ENCODE results near the gene ELMO1. TPM values are rescaled to one million over a fixed set of nuclear protein-coding genes. Genes with fewer than 3 reads are reported as not detected.

Gene ELMO1
- polyA plus RNA-seq, 1 donor from 2014 or later, result 86.5 TPM

DNA sequence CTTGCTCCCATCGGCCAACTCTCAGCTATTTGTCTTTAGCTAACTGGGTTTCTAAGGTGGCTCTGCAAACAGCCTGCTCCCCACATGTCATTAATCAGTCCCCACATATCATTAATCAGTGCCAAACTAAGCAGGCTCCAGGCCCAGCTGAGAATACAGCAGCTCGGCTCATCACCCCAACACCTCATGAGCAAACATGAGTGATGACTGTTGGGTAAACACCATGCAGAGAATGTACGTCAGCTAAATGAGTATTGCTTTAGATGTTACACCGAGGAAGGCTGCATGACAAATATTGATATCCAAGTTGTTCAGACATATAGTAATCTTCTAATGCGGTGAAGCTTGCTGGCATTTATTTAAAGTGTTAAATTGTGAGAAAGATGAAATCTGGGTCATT is 536.9 kb downstream of the ELMO1 start:
- H3K27me3 Mint-ChIP-seq, result no peaks in the 10 kb centered on the region
- H3K27ac Mint-ChIP-seq, result peak overlapping the region in 1 of 3 donors; percentile 1
- peaks cover 10% of the 10 kb centered on the region for H3K36me3 Mint-ChIP-seq
- H3K4me3 Mint-ChIP-seq, result no peak overlapping the region
- no peaks in the 10 kb centered on the region for H3K9me3 Mint-ChIP-seq
- peaks cover 0 to 4% (median 3%) of the 10 kb centered on the region in 3 donors for H3K4me1 Mint-ChIP-seq

DNA sequence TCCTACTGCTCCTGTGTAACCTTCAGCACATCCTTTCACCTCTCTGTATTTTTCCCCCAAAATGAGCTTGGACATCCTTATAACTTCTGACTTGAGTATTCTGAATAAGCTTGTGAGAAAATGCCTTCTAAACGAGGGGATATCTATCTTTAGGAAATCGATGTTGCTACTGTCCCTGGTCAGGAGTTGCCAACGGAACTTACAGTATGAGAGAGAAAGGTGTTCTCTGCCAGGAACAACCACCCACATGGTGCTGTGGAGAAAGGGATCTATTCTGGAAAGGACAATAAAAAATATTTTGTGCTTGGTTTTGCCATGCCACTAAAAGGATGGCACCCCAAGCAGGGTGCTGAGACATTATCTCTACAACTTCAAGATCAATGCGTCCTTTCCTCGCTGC is 537.8 kb downstream of the ELMO1 start:
- H3K9me3 Mint-ChIP-seq, result no peaks in the 10 kb centered on the region
- peaks cover 0 to 6% (median 3%) of the 10 kb centered on the region in 3 donors for H3K4me1 Mint-ChIP-seq
- no peak overlapping the region for H3K27ac Mint-ChIP-seq
- H3K36me3 Mint-ChIP-seq, result peaks cover 11% of the 10 kb centered on the region
- no peak overlapping the region for H3K4me3 Mint-ChIP-seq
- no peaks in the 10 kb centered on the region for H3K27me3 Mint-ChIP-seq

DNA sequence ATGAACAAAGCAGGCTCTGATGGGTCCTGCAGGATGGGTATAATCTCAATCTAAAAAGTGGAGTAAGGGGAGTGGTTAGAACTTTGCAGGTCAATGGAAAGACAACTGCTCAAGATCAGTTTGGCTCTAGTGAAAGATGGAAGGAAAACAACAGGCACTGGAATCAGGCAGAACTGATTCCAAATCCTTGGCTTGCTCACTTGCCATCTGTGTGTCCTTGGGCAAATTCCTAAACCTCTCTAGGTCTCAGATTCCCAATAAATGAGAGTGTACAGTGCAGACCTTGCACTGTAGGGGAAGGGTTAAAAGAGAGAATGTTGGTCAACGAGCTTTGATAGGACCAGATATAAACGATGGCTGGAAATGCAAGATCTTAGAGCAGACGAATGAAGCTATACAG is 538.3 kb downstream of the ELMO1 start:
- no peaks in the 10 kb centered on the region for H3K9me3 Mint-ChIP-seq
- H3K27me3 Mint-ChIP-seq, result no peaks in the 10 kb centered on the region
- H3K27ac Mint-ChIP-seq, result no peak overlapping the region
- H3K4me3 Mint-ChIP-seq, result no peak overlapping the region
- peaks cover 0 to 6% (median 3%) of the 10 kb centered on the region in 3 donors for H3K4me1 Mint-ChIP-seq
- H3K36me3 Mint-ChIP-seq, result peaks cover 12% of the 10 kb centered on the region

DNA sequence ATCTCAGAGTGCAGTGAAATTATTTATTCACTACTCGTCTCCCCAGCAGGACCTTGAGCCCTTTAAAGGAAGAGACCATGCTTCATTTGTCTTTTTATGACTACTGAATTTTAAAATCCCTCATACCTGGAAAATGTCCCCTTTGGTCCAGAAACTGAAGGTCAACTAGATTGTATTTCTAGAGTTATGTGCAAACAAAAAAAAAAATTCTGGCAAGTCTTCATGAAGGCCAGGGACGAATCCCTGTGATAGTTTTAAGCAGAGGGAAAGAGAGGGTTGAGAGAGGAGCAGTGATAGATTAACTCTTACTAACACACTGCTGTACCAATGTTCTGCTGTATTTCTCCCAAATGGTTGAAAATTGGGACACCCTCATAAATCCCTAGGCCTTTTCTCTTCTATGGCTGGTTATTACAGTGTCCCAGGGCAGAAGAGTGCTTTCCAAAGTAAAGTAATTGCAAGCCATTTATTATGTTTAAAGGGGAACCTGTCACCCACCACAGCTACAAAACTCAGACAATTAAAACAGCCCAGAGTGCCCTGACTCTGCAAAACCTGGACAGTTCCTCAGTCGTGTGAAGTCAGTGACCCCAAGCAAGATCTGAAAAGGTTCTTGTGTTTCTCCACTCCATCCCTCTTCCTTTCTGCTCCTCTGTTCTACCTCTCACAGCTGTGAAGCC is 541.6 kb downstream of the ELMO1 start:
- Mint-ChIP-seq H3K4me3 (no peak overlapping the region), H3K4me1 (peaks cover 0 to 9% (median 7%) of the 10 kb centered on the region in 3 donors), H3K9me3 (no peaks in the 10 kb centered on the region), H3K36me3 (peaks cover 17% of the 10 kb centered on the region), H3K27ac (no peak overlapping the region), H3K27me3 (no peaks in the 10 kb centered on the region)

DNA sequence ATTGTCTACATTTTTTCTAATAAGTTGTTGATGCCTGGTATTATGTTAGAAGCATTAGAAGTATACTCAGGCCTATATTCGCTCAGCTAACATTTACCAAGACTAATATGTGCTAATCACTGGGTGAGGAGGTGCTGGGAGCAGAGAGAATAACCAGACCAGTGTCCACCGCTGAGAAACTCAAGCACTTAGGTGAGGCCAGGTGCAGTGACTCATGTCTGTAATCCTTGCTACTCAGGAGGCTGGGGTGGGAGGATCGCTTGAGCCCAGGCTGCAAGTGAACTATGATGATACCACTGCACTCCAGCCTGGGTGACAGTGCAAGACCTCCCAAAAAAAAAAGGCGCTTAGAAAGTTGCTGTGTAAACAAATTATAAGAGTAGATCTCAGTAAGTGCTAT is 542.2 kb downstream of the ELMO1 start:
- H3K27me3 Mint-ChIP-seq, result no peaks in the 10 kb centered on the region
- H3K4me1 Mint-ChIP-seq, result peaks cover 0 to 9% (median 7%) of the 10 kb centered on the region in 3 donors
- H3K36me3 Mint-ChIP-seq, result peaks cover 14% of the 10 kb centered on the region
- H3K27ac Mint-ChIP-seq, result no peak overlapping the region
- no peak overlapping the region for H3K4me3 Mint-ChIP-seq
- H3K9me3 Mint-ChIP-seq, result no peaks in the 10 kb centered on the region

DNA sequence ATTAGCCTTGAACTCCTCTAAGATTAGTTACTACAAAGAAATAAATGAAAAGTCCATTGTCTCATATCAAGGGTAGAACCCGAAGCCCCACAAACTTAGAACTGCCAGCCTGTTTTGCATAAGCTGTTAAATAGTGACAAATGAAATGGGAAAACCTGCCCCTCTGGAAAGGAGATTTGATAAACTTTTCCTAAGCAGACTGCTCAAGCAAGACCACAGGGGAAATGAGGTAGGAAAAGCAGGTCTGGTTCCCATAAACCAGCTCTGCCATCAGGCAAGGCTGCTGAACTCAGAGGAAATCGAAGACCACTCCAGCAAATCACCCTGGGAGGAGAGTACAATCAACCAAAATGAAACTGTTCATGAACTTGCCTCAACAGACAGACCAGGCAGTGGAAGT is 542.8 kb downstream of the ELMO1 start:
- peaks cover 0 to 10% (median 9%) of the 10 kb centered on the region in 3 donors for H3K4me1 Mint-ChIP-seq
- peaks cover 14% of the 10 kb centered on the region for H3K36me3 Mint-ChIP-seq
- H3K4me3 Mint-ChIP-seq, result no peak overlapping the region
- no peaks in the 10 kb centered on the region for H3K9me3 Mint-ChIP-seq
- H3K27me3 Mint-ChIP-seq, result no peaks in the 10 kb centered on the region
- peak overlapping the region in 1 of 3 donors; percentile 41 for H3K27ac Mint-ChIP-seq

DNA sequence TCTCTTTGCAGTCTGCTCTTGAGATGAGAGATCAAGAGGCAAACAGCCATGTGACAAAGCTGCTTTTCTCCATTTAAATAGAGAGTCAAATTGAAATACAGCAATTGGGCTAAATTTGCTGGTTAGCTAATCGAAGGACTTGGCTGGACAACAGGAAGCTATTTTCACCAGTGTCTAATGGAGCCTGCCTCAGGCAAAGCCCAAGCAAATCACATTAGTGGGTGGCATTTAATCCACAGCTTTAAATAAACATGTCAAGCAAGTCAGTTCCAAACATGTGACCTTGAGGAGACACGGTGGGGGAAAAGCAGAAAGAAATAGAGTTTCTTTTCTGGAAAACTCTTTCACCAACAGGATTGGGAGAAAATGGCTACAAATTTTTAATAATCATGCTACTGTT is 543.9 kb downstream of the ELMO1 start:
- H3K4me1 Mint-ChIP-seq, result peaks cover 0 to 10% (median 8%) of the 10 kb centered on the region in 3 donors
- H3K9me3 Mint-ChIP-seq, result no peaks in the 10 kb centered on the region
- peaks cover 14% of the 10 kb centered on the region for H3K36me3 Mint-ChIP-seq
- no peak overlapping the region for H3K27ac Mint-ChIP-seq
- no peak overlapping the region for H3K4me3 Mint-ChIP-seq
- H3K27me3 Mint-ChIP-seq, result no peaks in the 10 kb centered on the region

DNA sequence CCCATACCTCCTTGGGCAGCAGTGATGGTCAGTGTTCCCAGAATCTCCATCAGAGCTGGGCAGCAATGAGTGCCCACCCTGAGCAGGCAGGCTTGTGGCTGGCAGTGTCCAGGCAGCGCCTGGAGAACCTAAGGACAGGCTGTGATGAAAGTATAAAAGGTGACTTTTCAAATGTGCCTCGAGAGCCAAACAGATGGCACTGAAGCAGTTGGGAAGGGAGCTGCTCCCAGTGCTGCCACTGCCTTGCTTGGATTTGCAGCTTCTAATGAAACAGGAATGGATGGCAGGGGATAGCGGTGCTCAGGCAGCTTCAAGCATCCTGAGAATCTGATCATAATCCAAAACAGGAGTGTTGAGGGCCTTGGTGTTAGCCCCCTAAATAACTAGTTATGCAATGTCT is 544.6 kb downstream of the ELMO1 start:
- Mint-ChIP-seq H3K27me3 (no peaks in the 10 kb centered on the region), H3K4me3 (no peak overlapping the region), H3K27ac (no peak overlapping the region), H3K4me1 (peaks cover 0 to 7% (median 7%) of the 10 kb centered on the region in 3 donors), H3K36me3 (peaks cover 9% of the 10 kb centered on the region), H3K9me3 (no peaks in the 10 kb centered on the region)

DNA sequence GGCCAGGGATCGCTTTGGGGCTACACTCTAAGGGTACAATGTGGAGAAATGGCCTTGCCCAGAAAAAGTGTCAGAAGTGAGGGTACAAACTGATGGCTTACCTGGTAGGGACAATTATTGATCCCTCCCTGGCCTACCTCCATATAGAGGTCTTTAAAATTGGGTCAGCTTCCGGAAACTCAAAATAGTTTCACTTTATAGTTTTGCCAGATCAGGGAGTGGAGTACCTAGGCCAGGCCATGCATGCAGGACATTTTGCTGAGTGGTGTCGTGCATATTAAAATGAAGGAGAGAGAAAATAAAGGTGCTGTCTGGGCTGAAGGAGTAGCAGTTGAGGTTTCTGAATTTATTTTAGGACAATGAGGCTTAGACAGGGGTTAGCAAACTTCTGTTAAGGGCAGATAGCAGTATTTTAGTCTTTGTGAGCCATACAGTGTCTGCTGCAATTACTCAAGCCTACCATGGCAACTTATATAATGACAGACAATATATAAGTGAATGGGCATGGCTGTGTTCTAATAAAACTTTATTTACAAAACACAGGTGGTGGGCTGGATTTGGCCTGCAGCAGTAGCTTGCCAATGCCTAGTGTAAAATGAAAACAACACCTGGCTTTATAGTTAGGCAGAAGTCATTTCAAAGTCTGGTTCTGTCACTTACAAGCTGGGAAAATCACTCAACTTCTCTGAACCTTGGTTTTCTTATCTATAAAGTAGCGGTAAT is 547.5 kb downstream of the ELMO1 start:
- Mint-ChIP-seq H3K4me3 (no peak overlapping the region), H3K27ac (no peak overlapping the region), H3K27me3 (no peaks in the 10 kb centered on the region), H3K36me3 (peaks cover 8% of the 10 kb centered on the region), H3K4me1 (peaks cover 0 to 10% (median 3%) of the 10 kb centered on the region in 3 donors), H3K9me3 (no peaks in the 10 kb centered on the region)

DNA sequence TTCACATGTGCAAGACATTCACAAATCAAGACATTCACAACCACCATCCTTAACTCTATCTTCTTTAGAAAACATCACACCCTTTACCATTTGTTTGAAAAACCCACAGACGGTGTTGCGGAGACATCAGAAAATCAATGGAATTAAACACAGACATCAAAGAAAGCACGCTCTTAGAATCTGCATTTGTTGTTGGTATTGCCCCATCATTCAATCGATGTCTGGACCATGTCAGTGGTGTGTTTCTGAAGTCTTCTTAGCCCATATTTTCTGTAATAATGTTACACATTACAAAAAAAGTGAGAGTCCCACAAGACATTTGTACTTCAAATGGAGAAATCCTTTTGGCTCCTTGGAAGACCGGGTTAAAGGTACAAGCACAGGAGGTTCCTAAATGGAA is 550.5 kb downstream of the ELMO1 start:
- Mint-ChIP-seq H3K36me3 (peaks cover 17% of the 10 kb centered on the region), H3K27ac (no peak overlapping the region), H3K27me3 (no peaks in the 10 kb centered on the region), H3K4me1 (peaks cover 0 to 10% (median 1%) of the 10 kb centered on the region in 3 donors), H3K9me3 (no peaks in the 10 kb centered on the region), H3K4me3 (no peak overlapping the region)

DNA sequence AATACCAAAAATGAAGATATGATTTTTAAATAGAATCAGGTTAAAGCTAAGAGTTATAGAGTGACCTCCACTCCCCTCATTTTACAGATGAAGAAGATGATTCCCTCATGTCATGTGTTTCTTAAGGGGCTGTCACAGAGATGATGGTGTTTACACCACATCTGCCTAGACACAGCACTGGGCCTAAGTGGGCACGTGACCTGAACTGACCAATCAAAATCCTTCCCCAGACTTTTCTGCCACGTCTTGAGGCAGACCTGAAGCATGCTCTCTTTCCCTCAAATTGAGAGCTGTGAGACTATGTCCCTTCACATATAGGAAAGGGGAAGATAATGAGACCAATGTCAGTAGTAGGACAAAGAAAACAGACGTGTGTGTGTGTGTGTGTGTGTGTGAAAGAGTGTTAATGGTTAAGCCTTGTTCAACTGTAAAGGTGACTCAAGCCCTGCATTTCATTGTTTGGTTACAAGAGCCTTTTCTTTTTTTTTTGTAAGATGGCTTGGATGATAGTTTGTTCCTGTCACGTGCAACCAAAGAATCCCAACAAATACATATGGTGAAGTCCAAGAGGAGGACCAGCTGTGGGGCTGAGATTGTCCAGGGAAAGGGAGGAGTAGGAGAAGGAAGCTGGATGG is 551.6 kb downstream of the ELMO1 start:
- peak overlapping the region in 1 of 3 donors; percentile 29 for H3K27ac Mint-ChIP-seq
- H3K4me1 Mint-ChIP-seq, result peaks cover 0 to 6% (median 0%) of the 10 kb centered on the region in 3 donors
- no peaks in the 10 kb centered on the region for H3K27me3 Mint-ChIP-seq
- H3K36me3 Mint-ChIP-seq, result peaks cover 12% of the 10 kb centered on the region
- H3K4me3 Mint-ChIP-seq, result no peak overlapping the region
- no peaks in the 10 kb centered on the region for H3K9me3 Mint-ChIP-seq

DNA sequence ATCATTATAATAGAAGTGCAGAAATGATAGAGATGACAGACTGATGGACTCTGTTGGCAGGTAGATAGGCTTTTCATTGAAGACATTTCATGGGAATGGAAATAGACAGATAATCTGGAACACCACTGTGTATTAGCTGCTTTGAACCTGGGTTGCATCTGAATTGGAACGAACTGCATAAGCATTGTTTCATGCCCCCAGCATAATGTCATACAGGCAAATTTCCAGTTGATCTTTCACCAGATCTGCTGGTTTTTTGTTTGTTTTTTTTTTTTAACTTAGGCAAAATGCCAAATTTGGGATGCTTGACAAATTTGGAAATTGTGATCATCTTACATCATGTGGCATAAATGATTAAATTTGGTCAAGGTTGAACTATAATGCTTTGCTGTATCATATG is 552.2 kb downstream of the ELMO1 start:
- H3K27ac Mint-ChIP-seq, result no peak overlapping the region
- H3K27me3 Mint-ChIP-seq, result no peaks in the 10 kb centered on the region
- H3K4me3 Mint-ChIP-seq, result no peak overlapping the region
- H3K9me3 Mint-ChIP-seq, result no peaks in the 10 kb centered on the region
- H3K4me1 Mint-ChIP-seq, result peaks cover 0 to 6% (median under 1%) of the 10 kb centered on the region in 3 donors
- peaks cover 14% of the 10 kb centered on the region for H3K36me3 Mint-ChIP-seq

DNA sequence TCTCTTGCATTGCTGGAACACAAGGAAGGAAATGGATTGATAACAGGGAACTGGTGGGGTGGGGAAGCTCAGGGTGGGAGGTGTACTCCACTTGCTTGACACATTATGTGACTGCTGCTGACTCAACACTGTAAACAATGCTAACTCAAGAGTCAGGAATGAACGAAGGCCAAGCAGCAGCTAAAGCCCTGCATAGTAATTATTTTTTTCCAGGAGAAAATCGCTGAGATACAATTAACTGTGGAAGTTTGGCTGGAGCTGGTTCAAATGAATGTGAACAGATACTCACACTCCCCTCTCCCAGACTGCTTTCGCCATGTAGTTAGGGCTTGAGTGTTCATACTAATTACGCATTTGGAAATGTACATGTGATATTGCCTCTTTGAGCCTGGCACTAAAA is 553.5 kb downstream of the ELMO1 start:
- Mint-ChIP-seq H3K4me3 (no peak overlapping the region), H3K9me3 (no peaks in the 10 kb centered on the region), H3K4me1 (peaks cover 0 to 5% (median 4%) of the 10 kb centered on the region in 3 donors), H3K27me3 (no peaks in the 10 kb centered on the region), H3K27ac (no peak overlapping the region), H3K36me3 (peaks cover 14% of the 10 kb centered on the region)

DNA sequence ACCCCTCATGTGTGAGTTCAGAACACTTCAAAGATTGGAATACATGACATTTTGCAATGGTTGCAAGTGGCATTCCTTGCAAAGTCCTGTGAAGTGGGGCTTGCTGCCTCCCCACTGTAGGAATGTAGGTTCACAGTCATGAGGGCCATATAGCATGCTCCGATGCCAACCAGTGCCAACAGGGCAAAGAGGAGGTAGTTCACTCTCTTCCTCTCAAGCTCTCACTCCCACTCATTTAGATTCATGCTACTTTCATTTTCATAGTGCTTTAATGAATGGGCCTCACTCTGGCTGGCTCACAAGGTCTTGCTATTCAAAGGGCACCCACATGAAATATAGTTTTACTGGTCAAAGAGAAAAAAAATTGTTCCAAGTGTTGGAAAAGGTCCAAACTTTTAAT is 554.5 kb downstream of the ELMO1 start:
- Mint-ChIP-seq H3K4me3 (no peak overlapping the region), H3K27me3 (no peaks in the 10 kb centered on the region), H3K36me3 (peaks cover 14% of the 10 kb centered on the region), H3K27ac (no peak overlapping the region), H3K9me3 (no peaks in the 10 kb centered on the region), H3K4me1 (peaks cover 0 to 5% (median 4%) of the 10 kb centered on the region in 3 donors)

DNA sequence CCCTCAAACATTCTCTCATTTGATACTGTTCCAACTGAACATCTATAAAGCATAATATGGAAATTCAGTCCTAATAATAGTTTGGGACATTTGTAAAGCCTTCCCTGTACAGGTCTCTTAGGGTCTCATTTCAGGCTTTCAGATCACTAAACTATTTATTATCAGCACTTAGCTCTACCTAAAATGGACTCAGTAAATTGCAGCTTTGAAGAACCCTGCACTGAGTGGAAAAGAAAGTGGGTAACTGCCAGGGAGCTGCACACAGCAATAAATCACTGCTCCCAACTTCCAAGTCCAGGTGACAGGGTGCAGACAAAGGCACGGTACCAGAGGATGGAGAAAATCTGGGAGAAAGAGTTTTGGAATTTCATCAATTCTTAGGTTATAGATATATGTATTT is 559.5 kb downstream of the ELMO1 start:
- Mint-ChIP-seq H3K4me3 (no peak overlapping the region), H3K4me1 (peaks cover 0 to 5% (median 1%) of the 10 kb centered on the region in 3 donors), H3K27ac (no peak overlapping the region), H3K27me3 (no peaks in the 10 kb centered on the region), H3K36me3 (peaks cover 19% of the 10 kb centered on the region), H3K9me3 (no peaks in the 10 kb centered on the region)

All from IgD-negative memory B cell (primary cell).